ENCODE results near the gene SELENOF. TPM values are rescaled to one million over a fixed set of nuclear protein-coding genes. Genes with fewer than 3 reads are reported as not detected.

Gene SELENOF
- total and polyA plus RNA-seq, 2 of the 13 experiments (the other 11 are each of a cell fraction or from before 2014, with no cell fraction given): 133 to 163 TPM

GRCh38 chr1:86887479-86888162, 26.3 kb downstream of the SELENOF start (continued):
- TF ChIP-seq ZNF713 (CRISPR knock-in tag; IDR thresholded peaks at IDR 0.05) (no peak), ZNF12 (CRISPR knock-in tag; IDR thresholded peaks at IDR 0.05) (no peak), ZNF589 (CRISPR knock-in tag; conservative IDR thresholded peaks at IDR 0.05) (no peak), ZNF607 (CRISPR knock-in tag; IDR thresholded peaks at IDR 0.05; ENCODE audit: borderline replicate concordance) (no peak), ZNF350 (CRISPR knock-in tag; IDR thresholded peaks at IDR 0.05; ENCODE audit: borderline replicate concordance, low read depth) (no peak), JUNB (CRISPR knock-in tag; IDR thresholded peaks at IDR 0.05; ENCODE audit: borderline replicate concordance) (no peak), ZSCAN30 (CRISPR knock-in tag; IDR thresholded peaks at IDR 0.05) (no peak), MAZ (IDR thresholded peaks at IDR 0.05; ENCODE audit: borderline replicate concordance, low read depth, low read length) (no peak), MAZ (CRISPR knock-in tag; IDR thresholded peaks at IDR 0.05; ENCODE audit: low read depth) (no peak), ZNF251 (CRISPR knock-in tag; IDR thresholded peaks at IDR 0.05) (no peak), HOMEZ (CRISPR knock-in tag; IDR thresholded peaks at IDR 0.05; ENCODE audit: low read depth) (no peak)

- TF ChIP-seq HNRNPK (IDR thresholded peaks at IDR 0.05; ENCODE audit: low read depth, low read length, poor library complexity, severe bottlenecking) (no peak), ZBTB38 (CRISPR knock-in tag; IDR thresholded peaks at IDR 0.05) (no peak), DR1 (CRISPR knock-in tag; IDR thresholded peaks at IDR 0.05) (no peak), CREB1 (IDR thresholded peaks at IDR 0.05) (no peak), CREB1 (CRISPR knock-in tag; IDR thresholded peaks at IDR 0.05) (0 out of 2 replicates have a peak, but pooled peaks have one; percentile 25), ZNF335 (CRISPR knock-in tag; IDR thresholded peaks at IDR 0.05) (no peak), FOXC1 (CRISPR knock-in tag; IDR thresholded peaks at IDR 0.05; ENCODE audit: borderline replicate concordance) (no peak)
- CTCF ChIA-PET (ENCODE audit: low intra/inter-chr PET ratio, low total read pairs): no interaction called here
- Histone ChIP-seq H3K4me3 (replicated peaks in 1 of 3; ENCODE audit: insufficient read depth in 1 of 3, low read depth in 2 of 3, low read length in 3 of 3) (no peak overlapping the region), H3K36me3 (replicated peaks in 1 of 2; ENCODE audit: control insufficient read depth in 1 of 2, insufficient read depth in 2 of 2, low read length in 2 of 2) (peaks cover 1 to 24% of the 10 kb centered on the region in 2 experiments; a peak in 3 of 5 replicates), H2AFZ (ENCODE audit: low read length) (no peak overlapping the region), H3K9me3 (ENCODE audit: low read length) (no peaks in the 10 kb centered on the region), H3K79me2 (ENCODE audit: insufficient read depth, low read length) (no peaks in the 10 kb centered on the region), H3K9ac (ENCODE audit: insufficient read depth, low read depth, low read length) (no peak overlapping the region), H3K27ac (ENCODE audit: extremely low read length, insufficient read depth, low read length) (no peak overlapping the region), H4K20me1 (ENCODE audit: insufficient read depth, low read length) (no peaks in the 10 kb centered on the region), H3K4me1 (ENCODE audit: insufficient read depth, low read length) (no peaks in the 10 kb centered on the region), H3K4me2 (ENCODE audit: low read depth, low read length) (no peak overlapping the region), H3K27me3 (ENCODE audit: control insufficient read depth in 1 of 2, insufficient read depth in 2 of 2, low read length in 2 of 2) (no peaks in the 10 kb centered on the region)
- FAIRE-seq (no peak), ATAC-seq (no peak), DNase-seq (ENCODE audit: low spot score) (no peak)
- 100% methylated on average over 1 of the region's 1 CpG for WGBS (ENCODE audit: low lambda C conversion rate)
- POLR2A ChIA-PET: no interaction called here
- intact Hi-C loops (cut with micrococcal nuclease; ENCODE audit: unreplicated experiment): no loop called here
- in situ Hi-C loops (cut with HindIII; ENCODE audit: extremely low pct_ligation_motif_present, low pct_unique_long_range_greater_than_20kb): no loop called here
- BruUV-seq (replicated peaks): no TSS peak
These were observed 38.2 kb downstream of the SELENOF start for GRCh38 chr1:86875722-86876121.
